Stimulated activated CD4-positive, alpha-beta T cell treated with anti-CD3 and anti-CD28 coated beads, Interleukin-1b, Interleukin-23, amount 100 ng/mL, for 48 hours (primary cell): ENCODE data around the gene CYP3A5.
A peak's percentile ranks its signal among the peaks of the same experiment; 100 is the strongest.
"Not testable (repeated sequence)": the region's sequence is repeated elsewhere in the genome, so short reads cannot be mapped to it uniquely, and the experiment has no call there.

Experiments used
- DNase-seq: peaks from one replicate; pipeline ENCODE4 v3.0.0-alpha.2; 2020

Gene CYP3A5

DNA sequence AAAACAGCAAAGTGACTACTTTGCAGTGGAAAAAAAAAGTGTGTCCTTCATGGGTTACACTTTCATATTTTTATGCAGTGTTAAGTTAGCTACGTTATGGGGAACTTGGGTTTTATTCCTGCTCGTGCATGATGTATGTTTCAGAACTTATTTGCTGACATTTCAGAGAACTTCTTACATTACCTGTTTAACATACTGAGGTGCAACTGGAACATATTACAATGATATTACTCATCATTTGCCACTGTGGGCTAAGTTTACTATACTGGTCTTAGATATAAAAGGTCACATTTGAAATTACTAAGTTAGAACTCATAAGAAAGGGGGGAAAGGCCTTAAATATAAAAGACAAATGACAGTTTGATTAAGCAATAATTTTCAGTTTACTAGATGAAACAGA, 42.4 kb downstream of the CYP3A5 start:
- DNase-seq = not testable (repeated sequence)

DNA sequence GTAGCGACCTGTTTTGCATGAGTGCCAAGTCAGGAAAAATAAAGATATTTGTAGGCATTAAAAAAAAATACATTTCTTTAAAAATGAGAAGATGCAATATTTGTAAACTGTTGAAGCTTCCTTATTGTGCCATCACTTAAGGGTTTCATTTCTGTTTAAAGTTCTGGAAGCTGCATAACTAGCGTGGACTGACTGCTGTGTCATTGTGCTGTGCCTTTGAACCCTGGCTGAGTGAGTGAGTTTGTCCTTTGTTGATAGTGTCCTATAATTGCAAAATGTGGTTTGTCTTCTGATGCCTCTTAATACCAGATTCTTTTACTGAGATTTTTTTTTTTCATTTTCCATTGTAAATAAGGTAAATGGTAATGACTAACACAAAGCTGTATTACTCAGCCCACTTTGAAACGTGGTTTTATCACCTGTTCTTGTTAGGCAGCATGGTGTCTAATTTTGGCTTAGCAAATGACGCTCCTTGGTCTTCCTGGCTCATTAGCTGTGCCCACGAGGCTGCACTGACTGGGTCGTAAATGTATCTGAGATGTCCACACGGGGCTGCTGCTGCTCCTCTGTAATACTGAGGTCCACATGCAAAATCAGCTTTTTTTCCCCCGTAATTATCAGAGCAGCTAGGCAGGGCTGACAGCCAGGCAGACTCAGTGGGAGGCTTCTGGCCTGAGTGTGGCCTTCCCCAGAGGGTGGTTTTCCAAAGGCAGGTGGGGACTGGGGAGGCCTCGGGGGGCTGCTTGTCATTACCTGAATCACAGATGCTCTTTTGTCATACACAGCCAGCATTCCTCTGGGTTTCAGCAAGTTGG, 48.3 kb downstream of the CYP3A5 start:
- peak; percentile 73 for DNase-seq

DNA sequence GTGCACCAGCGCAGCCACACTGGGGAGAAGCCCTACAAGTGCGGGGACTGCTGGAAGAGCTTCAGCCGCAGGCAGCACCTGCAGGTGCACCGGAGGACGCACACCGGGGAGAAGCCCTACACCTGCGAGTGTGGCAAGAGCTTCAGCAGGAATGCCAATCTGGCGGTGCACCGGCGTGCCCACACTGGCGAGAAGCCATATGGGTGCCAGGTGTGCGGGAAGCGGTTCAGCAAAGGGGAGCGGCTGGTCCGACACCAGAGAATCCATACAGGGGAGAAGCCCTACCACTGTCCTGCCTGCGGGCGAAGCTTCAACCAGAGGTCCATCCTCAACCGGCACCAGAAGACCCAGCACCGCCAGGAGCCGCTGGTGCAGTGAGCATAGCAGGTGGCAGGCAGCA, 50.2 kb downstream of the CYP3A5 start:
- no peak for DNase-seq

DNA sequence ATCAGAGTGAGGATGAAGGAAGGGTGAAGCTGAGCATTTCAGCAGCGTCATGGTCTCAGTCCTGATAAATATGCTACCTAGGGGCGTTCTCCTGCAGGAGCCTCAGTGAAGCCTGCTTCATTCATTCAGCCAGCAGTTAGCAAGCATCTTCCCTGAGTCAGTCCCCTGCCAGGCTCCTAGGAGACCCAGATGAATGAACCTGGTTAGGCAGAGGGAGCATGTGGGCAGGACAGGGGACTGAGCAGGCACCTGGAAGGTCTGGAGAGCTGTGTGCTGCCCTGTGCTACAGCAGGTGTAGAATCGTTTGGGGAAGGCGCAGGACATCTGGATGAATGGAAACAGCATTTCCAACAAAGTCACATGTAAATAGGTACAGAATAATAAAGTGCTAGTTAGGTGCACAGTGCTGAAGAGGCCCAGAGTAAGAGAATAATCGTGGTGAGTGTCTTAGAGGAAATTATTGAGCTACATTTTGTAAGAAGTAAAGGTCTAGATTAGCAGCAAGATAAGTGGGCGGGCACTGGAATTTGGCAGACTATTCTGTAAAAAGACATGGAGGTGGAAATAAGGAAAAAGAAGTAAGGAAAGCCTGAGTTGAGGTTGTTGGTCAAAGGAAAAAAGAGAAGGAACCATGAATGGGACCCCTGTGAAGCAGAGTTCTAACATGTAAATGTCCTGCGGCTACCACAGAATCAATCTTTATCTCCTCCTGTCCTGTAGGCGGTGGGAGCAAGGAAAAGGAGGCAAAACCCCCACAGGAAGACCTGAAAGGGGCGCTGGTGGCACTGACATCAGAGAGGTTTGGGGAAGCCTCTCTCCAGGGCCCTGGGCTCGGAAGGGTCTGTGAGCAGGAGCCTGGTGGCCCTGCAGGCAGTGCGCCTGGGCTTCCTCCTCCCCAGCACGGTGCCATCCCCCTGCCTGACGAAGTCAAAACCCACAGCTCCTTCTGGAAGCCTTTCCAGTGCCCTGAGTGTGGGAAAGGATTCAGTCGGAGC, 51.0 kb downstream of the CYP3A5 start:
- DNase-seq = no peak

DNA sequence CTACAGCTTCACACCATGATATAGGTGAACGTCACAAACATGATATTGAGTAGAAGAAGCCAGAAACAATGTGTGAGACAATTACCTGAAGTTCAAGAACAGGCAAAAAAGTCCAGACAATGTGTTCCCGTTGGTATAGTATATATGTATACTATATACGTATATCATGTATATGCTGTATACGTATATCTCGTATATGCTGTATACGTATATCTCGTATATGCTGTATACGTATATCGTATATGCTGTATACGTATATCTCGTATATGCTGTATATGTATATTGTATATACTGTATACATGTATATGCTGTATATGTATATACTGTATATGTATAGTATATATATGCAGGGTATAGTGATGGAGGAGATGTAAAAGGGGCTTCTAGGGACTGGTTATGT, 52.3 kb downstream of the CYP3A5 start:
- DNase-seq = no peak

DNA sequence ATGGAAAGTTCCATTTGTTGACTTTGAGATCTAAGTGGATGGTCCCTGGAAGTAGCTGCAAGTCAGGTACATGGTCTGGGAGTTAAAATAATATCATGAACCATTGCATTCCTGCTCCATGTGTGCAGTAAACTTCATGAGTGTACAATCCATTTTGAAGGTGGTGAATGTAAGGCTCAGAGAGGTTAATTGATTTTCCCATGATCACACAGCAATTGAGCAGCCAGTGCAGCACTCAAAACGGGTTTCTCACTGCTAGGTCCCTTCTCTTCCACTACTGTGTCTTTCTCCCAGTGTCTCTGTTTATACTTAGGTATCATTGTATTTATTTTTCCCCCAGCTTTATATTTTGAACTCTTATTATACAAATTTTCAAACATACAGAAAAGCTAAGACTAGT, 53.1 kb downstream of the CYP3A5 start:
- DNase-seq = no peak

DNA sequence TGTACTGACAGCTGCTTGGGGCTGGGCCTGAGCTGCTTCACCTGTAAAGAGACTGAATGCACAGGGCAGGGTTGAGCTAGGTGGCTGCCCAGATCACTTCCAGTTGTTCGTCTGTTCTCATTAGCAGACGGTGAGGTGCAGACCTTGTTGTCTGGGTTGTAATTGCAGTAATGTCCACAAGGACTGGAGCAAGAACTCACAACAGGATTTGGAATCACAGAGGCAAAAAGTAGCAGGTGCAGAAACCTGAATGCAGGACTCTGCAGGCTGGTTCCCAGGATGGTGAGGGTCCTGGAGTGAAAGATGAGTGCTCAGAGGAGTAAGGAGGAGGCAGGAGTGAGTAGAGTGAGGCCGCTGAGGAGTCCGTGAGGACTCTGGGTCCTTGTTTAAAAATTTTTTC, 53.8 kb downstream of the CYP3A5 start:
- DNase-seq = no peak

DNA sequence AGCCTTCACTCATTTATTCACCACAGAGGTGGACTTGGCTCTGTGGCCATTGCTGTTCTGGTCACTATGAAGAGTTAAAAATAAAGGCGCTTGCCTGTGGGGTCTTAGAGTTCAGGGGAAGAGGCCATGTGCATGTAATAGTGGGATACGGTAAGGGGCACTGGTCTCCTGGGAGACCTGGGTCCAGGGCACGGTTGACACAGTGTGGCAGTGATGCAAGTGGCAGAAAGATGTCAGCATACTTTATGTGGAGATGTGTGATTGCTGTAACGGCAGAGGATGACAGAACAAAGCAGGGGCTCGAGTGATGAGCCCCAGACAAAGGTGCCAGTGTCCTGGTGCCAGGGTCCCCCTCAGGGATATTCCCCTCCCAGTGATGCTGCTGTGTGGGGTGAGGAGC, 54.5 kb downstream of the CYP3A5 start:
- no peak for DNase-seq

DNA sequence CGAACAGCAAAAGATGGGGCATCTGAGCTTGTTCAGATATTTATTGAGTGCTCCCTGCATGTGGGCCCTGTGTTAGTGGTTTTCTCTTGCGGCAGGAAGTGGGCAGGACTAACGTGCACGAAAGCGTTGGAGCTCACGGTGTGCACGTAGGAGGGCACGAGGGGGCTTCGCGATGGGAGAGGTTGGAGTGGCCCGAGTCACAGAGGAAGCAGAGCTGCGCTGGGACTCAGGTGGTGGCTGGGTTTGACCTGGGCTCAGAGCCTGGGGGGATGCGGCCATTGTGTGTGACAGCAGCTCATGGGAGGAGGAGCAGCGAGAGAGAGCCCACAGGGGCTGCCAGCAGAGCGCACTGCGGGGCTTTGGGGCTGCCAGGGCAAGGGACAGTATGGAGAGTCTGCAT, 55.3 kb downstream of the CYP3A5 start:
- DNase-seq = peak; percentile 80

DNA sequence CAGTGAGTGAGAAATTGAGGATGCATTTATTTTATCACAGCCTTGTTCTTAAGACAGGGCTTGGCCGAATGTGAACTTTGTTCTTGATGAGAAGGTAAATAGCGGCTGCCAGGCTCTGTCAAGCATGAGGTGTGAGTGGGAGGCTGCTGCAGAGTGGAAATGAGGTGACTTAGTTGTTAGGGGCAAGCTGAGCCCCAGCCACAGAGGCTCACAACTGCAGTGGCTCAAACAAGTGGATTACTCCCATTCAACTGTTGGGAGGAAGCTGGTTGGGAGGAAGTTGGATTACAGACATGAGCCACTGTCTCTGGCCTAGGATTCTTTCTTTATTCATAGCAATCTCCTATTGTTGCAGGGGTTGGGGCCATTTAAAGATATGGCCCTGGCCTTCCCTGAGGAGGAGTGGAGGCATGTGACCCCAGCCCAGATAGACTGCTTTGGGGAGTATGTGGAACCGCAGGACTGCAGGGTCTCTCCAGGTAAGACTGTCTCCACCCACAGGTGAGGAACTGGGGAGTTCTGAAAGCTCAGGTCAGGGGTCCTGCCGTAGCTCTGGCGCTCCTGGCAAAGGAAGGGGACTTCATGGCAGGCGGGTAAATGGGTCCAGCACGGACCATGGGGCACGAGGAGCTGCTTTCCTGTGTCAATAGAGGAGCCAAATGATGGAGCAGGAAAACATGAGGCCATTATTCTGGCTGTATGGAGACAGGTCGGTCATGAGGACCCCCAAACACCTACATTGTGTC, 55.9 kb downstream of the CYP3A5 start:
- peak; percentile 61 for DNase-seq

DNA sequence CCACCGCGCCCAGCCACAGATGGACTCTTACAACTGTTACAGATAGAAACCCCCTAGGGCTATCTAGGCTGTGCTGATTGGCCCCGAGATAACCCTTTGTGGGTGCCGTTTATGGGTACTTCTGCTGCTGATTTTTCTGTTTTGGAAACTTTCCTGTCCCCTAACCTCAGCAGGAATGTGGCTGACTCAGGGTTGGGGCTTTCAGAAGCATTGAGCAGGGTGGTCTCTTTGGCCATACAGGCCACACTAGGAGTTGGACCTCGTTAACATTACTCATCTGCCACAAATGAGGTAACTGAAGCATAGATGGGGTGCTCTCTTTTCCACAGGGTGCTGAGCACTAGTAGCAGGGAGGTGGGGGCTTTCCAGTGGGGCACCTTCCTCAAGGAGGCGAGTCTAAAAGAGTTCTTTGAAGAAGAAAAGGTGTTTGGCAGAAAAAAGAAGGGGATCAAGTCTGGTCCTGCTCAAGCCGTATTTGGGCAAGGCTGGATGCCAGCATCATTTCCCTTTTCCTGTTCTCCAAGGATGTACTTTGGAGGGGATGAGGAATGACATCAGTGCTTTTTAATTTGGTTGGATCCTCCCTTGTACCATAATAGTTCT, 56.6 kb downstream of the CYP3A5 start:
- DNase-seq = peak; percentile 34

DNA sequence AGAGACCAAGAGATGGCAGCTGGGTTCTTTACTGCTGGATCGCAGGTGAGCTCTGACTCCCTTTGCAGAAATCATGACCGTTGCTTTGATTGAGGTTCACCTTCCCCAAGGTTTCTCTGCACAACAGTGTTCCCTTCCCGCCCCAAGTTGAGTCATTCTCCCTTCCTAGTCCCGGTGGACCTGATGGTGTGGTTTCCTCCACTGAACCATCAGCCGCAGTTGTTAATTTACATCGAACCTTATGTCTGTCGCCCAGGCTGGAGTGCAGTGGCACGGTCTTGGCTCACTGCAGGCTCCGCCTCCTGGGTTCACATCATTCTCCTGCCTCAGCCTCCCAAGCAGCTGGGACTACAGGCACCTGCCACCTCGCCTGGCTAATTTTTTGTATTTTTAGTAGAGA, 57.2 kb downstream of the CYP3A5 start:
- DNase-seq = no peak

DNA sequence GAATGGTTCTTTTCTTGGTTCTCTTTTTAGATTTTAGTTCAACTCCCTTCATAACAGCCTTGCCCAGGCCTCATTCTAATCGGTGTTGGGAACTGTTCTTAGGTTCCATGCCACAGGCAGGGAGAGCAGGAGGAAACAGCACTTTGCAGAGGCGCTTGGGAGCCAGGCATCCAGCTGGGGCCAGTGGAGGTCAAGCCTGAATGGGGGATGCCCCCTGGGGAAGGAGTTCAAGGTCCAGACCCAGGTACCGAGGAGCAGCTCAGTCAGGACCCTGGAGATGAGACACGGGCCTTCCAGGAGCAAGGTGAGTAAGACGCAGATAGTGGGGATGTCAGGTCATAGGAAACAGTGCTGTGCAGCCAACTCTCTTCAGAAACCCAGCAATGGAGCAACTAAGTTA, 58.5 kb downstream of the CYP3A5 start:
- DNase-seq = no peak

DNA sequence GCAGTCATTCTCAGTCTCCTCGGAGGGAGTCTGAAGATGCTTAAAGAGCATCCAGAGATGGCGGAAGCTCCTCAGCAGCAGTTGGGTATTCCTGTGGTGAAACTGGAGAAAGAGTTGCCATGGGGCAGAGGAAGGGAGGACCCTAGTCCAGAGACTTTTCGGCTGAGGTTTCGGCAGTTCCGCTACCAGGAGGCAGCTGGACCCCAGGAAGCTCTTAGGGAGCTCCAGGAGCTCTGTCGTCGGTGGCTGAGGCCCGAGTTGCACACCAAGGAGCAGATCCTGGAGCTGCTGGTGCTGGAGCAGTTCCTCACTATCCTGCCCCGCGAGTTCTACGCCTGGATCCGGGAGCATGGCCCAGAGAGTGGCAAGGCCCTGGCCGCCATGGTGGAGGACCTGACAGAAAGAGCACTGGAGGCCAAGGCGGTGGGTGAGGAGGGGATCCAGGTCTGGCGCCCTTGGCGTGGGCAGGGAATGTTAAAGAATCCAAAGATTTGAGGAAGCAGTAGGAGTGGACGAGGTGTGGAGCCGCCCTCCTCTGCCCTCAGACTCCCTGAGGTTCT, 60.1 kb downstream of the CYP3A5 start:
- no peak for DNase-seq

DNA sequence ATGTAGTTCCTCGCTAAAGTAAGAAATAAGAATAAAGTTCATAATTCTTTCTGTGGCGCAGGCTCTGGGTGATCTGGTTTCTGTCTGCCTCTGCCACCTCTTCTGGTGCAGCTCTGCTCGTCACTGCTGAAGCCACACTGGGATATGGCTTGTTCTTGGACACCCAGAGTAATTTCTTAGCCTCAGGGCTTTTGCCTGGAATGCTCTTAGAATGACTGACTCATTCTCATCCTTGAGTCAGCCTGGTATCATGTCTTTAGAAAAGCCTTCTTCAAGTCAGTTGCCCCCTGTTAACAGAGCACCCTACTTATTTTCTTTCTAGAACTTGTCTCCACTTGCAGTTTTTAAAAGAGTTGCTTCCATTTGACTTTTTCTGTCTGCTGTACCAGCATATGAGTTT, 61.1 kb downstream of the CYP3A5 start:
- DNase-seq = no peak

DNA sequence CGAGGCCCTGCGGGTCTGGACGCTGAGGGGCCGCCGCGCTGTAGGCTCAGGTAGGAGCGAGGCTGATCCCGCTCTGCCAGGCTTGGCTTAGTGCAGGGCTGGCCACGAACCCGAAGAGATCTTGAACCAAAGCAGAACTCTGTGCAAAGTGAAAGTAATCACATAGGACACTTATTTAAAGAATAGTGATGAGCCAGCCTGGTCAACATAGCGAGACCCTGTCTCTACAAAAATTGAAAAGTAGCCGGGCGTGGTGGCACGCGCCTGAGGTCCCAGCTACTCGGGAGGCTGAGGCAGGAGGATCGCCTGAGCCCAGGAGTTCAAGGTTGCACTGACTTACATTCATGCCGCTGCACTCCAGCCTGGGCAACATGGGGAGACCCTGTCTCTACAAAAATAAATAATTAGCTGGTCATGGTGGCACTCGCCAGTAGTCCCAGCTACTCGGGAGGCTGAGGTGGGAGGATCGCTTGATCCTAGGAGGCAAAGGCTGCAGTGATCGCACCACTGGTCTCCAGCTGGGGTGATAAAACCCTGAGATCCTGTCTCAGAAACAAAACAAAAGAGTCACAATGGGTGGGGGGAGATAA, 62.5 kb downstream of the CYP3A5 start:
- no peak for DNase-seq

DNA sequence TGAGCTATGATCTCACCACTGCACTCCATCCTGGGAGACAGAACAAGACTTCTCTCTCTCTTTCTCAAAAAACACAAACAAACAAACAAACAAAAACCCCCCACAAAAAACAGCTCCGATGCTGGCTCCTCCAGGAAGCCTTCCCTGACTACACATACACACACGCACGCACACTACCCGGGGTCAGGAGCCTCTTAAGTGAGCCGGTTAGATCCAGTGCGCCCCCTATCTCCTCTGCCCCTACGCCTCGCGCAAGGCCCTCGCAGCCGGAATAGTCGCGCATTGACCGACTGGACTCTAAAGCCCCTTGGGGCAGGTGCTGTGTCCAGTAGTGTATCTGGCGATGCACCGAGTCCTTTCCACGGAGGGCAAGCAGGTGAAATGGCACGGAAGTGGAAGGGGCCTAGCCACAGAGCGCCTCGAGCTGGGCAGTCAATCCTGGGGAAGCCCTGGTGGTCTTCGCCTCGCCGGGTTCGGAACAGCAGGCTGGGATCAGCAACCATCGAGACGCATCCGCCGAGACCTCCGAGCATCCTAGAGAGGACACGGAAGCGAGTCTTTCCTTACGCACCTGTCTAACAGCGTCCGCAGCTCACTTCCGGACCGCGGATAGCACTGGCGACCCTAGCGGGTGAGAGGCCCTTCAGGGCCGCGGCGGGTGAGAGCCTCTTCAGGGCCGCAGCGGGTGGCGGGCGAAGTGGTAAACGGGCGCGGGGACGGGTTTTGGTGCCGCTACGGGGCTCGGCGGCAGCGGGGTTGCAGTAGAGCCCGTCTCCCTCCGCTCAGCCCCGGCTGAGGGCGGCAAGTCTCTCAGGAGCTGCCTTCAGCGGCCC, 63.2 kb downstream of the CYP3A5 start, which contains the start of gene ZSCAN25:
ZSCAN25 (plus strand) TSS at position 588 of the 833 bp plus-strand sequence. CDS start 2,661 bp downstream, outside the sequence.
- DNase-seq = peak; percentile 90

DNA sequence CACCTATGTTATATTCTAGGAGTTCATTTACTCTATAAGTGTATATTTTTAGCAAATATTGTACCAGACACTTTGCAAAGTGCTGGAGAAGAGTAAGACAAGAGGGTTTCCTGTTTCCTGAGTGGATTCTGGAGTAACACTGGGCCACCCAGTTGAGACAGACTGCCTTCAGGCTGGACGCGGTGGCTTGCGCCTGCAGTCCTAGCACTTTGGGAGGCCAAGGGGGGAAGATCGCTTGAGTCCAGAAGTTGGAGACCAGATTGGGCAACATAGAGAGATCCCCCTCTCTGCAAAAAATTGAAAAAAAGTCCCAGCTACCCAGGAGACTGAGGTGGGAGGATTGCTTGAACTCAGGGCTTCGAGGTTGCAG, 63.8 kb downstream of the CYP3A5 start:
- no peak for DNase-seq

DNA sequence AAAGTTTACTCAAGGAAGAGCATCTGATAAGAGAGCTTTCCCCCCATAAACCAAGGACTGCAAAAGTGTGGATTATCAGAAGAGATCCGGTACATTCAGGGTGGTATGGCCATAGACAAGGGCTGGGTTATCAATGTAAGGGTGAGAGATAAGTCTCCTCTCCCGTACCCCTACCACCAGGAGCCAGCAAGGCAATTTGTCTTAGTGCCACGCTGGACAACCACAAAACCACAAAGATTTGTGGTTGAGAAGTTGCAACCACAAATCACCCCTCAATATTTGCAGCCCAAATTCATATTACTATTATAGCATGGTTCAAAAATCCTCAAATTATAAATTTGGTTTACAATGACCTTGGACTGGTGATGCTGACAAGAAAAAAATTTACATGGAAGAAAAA, 65.3 kb downstream of the CYP3A5 start:
- no peak for DNase-seq

DNA sequence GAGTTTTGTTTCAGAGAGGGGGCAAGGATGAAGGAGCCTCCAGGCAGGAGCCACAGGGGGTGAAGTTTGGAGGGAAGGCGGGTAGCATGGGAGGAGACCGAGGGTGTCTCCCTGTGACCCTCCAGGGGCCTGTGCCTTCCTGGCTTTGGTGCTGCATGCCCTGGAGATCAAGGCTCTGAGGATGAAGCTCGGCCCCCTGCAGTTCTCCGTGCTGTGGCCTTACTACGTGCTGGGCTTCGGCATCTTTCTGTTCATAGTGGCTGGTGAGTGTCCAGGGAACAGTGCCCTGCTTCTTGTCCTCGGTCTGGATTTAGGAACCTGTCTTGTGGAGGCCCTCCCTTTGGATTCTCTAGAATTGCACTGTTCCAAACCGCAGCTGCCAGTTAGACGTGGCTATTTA, 72.2 kb downstream of the CYP3A5 start:
- no peak for DNase-seq

DNA sequence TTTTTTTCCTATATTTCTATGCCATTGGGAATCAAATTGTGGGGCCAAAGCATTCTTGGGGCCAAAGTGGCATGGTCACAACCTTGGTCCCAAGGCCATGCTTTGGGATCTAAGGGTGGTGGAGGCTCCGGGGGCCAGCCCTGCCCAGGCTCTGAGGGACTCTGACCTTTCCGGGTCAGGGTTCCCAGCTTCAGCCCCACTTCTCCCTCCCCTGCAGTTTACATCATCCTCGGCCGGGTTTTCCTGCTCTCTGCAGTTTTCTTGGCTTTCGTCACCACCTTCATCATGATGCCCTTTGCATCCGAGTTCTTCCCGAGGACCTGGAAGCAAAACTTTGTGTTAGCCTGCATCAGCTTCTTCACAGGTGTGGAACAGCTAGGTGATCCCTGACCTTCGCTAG, 73.3 kb downstream of the CYP3A5 start:
- no peak for DNase-seq
